ENCODE data around the gene ZDHHC17. TPM values are rescaled to one million over a fixed set of nuclear protein-coding genes. Genes with fewer than 3 reads are reported as not detected.

ZDHHC17 gene
- polyA plus RNA-seq, 1 of the 3 experiments (the other 2 are of a cell fraction), result 28.6 TPM

DNA sequence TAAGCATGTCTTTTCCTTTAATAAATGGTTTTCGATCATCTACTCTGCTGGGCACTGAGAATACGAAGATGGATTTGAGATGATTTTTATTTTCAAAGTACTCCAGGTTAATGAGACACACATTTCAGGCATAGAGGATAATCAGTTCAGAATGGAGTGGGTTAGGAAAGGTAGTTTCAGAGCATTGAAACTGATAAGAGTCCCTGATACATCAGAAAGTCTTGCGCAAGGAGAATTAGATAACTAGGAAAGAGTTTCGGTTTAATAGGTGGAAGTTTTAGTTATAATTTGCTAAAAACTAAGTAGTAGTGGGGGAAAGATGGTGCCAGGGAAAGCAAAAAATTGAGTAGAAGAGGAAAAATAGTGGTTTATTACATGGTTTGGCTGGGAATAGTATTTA lies 50.1 kb downstream of the ZDHHC17 start:
- TF ChIP-seq, protein P1, sequence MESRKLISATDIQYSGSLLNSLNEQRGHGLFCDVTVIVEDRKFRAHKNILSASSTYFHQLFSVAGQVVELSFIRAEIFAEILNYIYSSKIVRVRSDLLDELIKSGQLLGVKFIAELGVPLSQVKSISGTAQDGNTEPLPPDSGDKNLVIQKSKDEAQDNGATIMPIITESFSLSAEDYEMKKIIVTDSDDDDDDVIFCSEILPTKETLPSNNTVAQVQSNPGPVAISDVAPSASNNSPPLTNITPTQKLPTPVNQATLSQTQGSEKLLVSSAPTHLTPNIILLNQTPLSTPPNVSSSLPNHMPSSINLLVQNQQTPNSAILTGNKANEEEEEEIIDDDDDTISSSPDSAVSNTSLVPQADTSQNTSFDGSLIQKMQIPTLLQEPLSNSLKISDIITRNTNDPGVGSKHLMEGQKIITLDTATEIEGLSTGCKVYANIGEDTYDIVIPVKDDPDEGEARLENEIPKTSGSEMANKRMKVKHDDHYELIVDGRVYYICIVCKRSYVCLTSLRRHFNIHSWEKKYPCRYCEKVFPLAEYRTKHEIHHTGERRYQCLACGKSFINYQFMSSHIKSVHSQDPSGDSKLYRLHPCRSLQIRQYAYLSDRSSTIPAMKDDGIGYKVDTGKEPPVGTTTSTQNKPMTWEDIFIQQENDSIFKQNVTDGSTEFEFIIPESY (IDR thresholded peaks at IDR 0.05; ENCODE audit: borderline replicate concordance, low read depth), result no peak
- TF ChIP-seq NFIC (IDR thresholded peaks at IDR 0.05; ENCODE audit: borderline replicate concordance) (no peak), EP300 (IDR thresholded peaks at IDR 0.05; ENCODE audit: borderline replicate concordance in 1 of 2, low read depth in 1 of 2, low read length in 1 of 2) (no peak), FOSL2 (IDR thresholded peaks at IDR 0.05; ENCODE audit: borderline replicate concordance, low read depth) (no peak), YY1 (IDR thresholded peaks at IDR 0.05; ENCODE audit: low read depth) (no peak), FOXM1 (IDR thresholded peaks at IDR 0.05; ENCODE audit: low read depth) (no peak), MEF2A (IDR thresholded peaks at IDR 0.05; ENCODE audit: borderline replicate concordance, low read depth) (no peak), GABPA (IDR thresholded peaks at IDR 0.05; ENCODE audit: low read depth) (no peak), TAF1 (IDR thresholded peaks at IDR 0.05; ENCODE audit: borderline replicate concordance, low read depth, low read length) (no peak), EZH2phosphoT487 (IDR thresholded peaks at IDR 0.05; ENCODE audit: borderline replicate concordance, low read depth) (no peak), NRF1 (IDR thresholded peaks at IDR 0.05; ENCODE audit: low read depth, low read length) (no peak)
- TF ChIP-seq, protein P2, sequence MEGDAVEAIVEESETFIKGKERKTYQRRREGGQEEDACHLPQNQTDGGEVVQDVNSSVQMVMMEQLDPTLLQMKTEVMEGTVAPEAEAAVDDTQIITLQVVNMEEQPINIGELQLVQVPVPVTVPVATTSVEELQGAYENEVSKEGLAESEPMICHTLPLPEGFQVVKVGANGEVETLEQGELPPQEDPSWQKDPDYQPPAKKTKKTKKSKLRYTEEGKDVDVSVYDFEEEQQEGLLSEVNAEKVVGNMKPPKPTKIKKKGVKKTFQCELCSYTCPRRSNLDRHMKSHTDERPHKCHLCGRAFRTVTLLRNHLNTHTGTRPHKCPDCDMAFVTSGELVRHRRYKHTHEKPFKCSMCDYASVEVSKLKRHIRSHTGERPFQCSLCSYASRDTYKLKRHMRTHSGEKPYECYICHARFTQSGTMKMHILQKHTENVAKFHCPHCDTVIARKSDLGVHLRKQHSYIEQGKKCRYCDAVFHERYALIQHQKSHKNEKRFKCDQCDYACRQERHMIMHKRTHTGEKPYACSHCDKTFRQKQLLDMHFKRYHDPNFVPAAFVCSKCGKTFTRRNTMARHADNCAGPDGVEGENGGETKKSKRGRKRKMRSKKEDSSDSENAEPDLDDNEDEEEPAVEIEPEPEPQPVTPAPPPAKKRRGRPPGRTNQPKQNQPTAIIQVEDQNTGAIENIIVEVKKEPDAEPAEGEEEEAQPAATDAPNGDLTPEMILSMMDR (IDR thresholded peaks at IDR 0.05), result no peak
- H3F3A ChIP-seq (replicated peaks; ENCODE audit: insufficient read depth), result no peaks in the 10 kb centered on the region
- no peaks in the 10 kb centered on the region; the same call in 1 of the 2 replicates for H3K79me2 ChIP-seq (ENCODE audit: insufficient read depth)
- H3K4me2 ChIP-seq, result no peak overlapping the region
- no peak for DNase-seq
- no peaks in the 10 kb centered on the region for H4K20me1 ChIP-seq (ENCODE audit: insufficient read depth)
- H3K27ac ChIP-seq (ENCODE audit: low read depth in 2 of 2, low read length in 1 of 2), result no peak overlapping the region
- CTCF ChIA-PET, result no interaction called here
- H3K27me3 ChIP-seq (ENCODE audit: insufficient read depth), result no peaks in the 10 kb centered on the region
- peaks cover 69 to 70% of the 10 kb centered on the region in 2 experiments for H3K36me3 ChIP-seq (replicated peaks in 1 of 2; ENCODE audit: control insufficient read depth in 1 of 2, insufficient read depth in 2 of 2, low read length in 1 of 2)
- POLR2A ChIA-PET, result no interaction called here
- no peaks in the 10 kb centered on the region for H3K9me2 ChIP-seq
- H3K9me3 ChIP-seq, result no peaks in the 10 kb centered on the region
- H3K4me1 ChIP-seq (ENCODE audit: control insufficient read depth in 1 of 2, insufficient read depth in 2 of 2, low read depth in 1 of 2, low read length in 1 of 2), result no peaks in the 10 kb centered on the region; a peak in 1 of 4 replicates
- no peak overlapping the region for H2AFZ ChIP-seq (ENCODE audit: low read depth)
- WGBS (ENCODE audit: low lambda C conversion rate), result 94% methylated on average over 4 of the region's 4 CpGs
- H3K9ac ChIP-seq, result no peak overlapping the region
- no peak overlapping the region for H3K4me3 ChIP-seq (ENCODE audit: low read depth in 2 of 2, low read length in 1 of 2)

DNA sequence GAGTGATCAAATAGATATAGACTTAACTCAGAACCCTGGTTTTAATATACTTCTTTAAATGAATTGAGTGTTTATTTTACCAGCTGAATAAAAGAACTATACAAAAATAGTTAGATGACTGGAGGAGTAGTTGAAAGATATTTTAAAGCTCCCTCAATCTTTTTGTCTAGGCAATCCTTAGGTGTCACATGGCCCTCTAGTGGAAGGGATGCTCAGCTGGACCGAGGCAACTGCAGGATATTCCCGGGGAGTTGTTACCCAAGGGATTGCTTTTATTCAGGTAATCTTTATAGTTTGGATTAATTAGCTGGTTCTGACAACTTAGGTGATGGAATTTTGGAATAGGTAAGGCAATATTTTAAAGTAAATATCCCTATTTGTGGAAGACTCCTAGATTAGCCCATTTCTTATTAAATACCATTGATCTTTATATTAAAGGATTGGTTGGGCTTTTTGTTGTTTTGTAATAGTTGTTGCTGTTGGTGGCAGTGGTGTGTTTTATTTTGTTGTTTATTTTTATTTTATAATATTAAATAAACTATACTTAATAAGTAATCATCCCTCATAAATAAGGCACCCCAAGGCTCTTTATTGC lies 57.1 kb downstream of the ZDHHC17 start:
- no peaks in the 10 kb centered on the region for H3F3A ChIP-seq (replicated peaks; ENCODE audit: insufficient read depth)
- WGBS (ENCODE audit: low lambda C conversion rate), result 38% methylated on average over 2 of the region's 2 CpGs
- no peaks in the 10 kb centered on the region for H3K9me2 ChIP-seq
- no peak overlapping the region for H2AFZ ChIP-seq (ENCODE audit: low read depth)
- H3K9me3 ChIP-seq, result no peaks in the 10 kb centered on the region
- H3K4me1 ChIP-seq (ENCODE audit: control insufficient read depth in 1 of 2, insufficient read depth in 2 of 2, low read depth in 1 of 2, low read length in 1 of 2), result no peaks in the 10 kb centered on the region; a peak in 2 of 4 replicates
- H3K36me3 ChIP-seq (replicated peaks in 1 of 2; ENCODE audit: control insufficient read depth in 1 of 2, insufficient read depth in 2 of 2, low read length in 1 of 2), result peaks cover 34 to 36% of the 10 kb centered on the region in 2 experiments
- H3K27ac ChIP-seq (ENCODE audit: low read depth in 2 of 2, low read length in 1 of 2), result no peak overlapping the region
- CTCF ChIA-PET, result interaction anchor here (0.6 to 2.8 kb wide), 15 partner anchors 8 to 265 kb away, joined by 3 to 20 read pairs (median 3); partner anchors contain the start of gene CSRP2
- H3K9ac ChIP-seq, result no peak overlapping the region
- DNase-seq, result peak; percentile 34
- POLR2A ChIA-PET, result no interaction called here
- no peaks in the 10 kb centered on the region for H4K20me1 ChIP-seq (ENCODE audit: insufficient read depth)
- peak overlapping the region in 1 of 2 experiments; percentile 43; a peak in 1 of 4 replicates for H3K4me3 ChIP-seq (ENCODE audit: low read depth in 2 of 2, low read length in 1 of 2)
- no peak overlapping the region for H3K4me2 ChIP-seq
- no peaks in the 10 kb centered on the region for H3K27me3 ChIP-seq (ENCODE audit: insufficient read depth)
- no peak for TF ChIP-seq GATA2 (CRISPR knock-in tag; IDR thresholded peaks at IDR 0.05)
- TF ChIP-seq SMC3 (IDR thresholded peaks at IDR 0.05; ENCODE audit: low read depth, low read length), result 0 out of 2 replicates have a peak, but pooled peaks have one; percentile 24
- no peak for TF ChIP-seq TEAD4 (IDR thresholded peaks at IDR 0.05; ENCODE audit: borderline replicate concordance, insufficient read depth)
- TF ChIP-seq SIN3A (IDR thresholded peaks at IDR 0.05; ENCODE audit: borderline replicate concordance, low read depth, low read length), result no peak
- TF ChIP-seq TAF1 (IDR thresholded peaks at IDR 0.05; ENCODE audit: borderline replicate concordance, low read depth, low read length), result no peak
- TF ChIP-seq, protein P2 (IDR thresholded peaks at IDR 0.05), result peak; percentile 75
- TF ChIP-seq RAD21 (IDR thresholded peaks at IDR 0.05; ENCODE audit: low read length), result peak; percentile 53
- TF ChIP-seq, protein P3, sequence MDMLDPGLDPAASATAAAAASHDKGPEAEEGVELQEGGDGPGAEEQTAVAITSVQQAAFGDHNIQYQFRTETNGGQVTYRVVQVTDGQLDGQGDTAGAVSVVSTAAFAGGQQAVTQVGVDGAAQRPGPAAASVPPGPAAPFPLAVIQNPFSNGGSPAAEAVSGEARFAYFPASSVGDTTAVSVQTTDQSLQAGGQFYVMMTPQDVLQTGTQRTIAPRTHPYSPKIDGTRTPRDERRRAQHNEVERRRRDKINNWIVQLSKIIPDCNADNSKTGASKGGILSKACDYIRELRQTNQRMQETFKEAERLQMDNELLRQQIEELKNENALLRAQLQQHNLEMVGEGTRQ (IDR thresholded peaks at IDR 0.05; ENCODE audit: borderline replicate concordance, low read depth, low read length), result no peak
- H3K79me2 ChIP-seq (ENCODE audit: insufficient read depth), result no peaks in the 10 kb centered on the region; the same call in 1 of the 2 replicates

All from SK-N-SH (cell line).